WTC11 (cell line): ENCODE measurements around the gene FCSK. TPM values are rescaled to one million over a fixed set of nuclear protein-coding genes. Genes with fewer than 3 reads are reported as not detected.

Source experiments
- ATAC-seq: fragments of 200-7000 bp; cut with Tn5 transposase; 2 replicates; pipeline ENCODE4 v1.10.0; 2021; ENCODE audit warnings: mild to moderate bottlenecking, moderate library complexity
- CTCF ChIA-PET: fragments of 300-600 bp; sonication (Branson Sonifier 250); formaldehyde crosslinking; loops from one replicate; lab custom pipeline; 2021; ENCODE audit warnings: antibody characterized with exemption; lab: Charles Lee
- POLR2A ChIA-PET: fragments of 350-600 bp; sonication (Branson Sonifier 250); formaldehyde crosslinking; loops from one replicate; lab custom pipeline; 2021; ENCODE audit warnings: antibody characterized with exemption; lab: Charles Lee
- DNase-seq: peaks from one replicate; pipeline ENCODE4 v3.0.0; 2021; ENCODE audit warnings: low spot score
- H3K27ac Mint-ChIP-seq: 2 replicates; pipeline ENCODE4 v1.8.0; 2021; ENCODE audit warnings: mixed read lengths
- H3K27me3 Mint-ChIP-seq: 2 replicates; pipeline ENCODE4 v1.8.0; 2021; ENCODE audit warnings: low read depth, mild to moderate bottlenecking, moderate library complexity, mixed read lengths
- H3K36me3 Mint-ChIP-seq: 2 replicates; pipeline ENCODE4 v1.8.0; 2021; ENCODE audit warnings: mixed read lengths
- H3K4me1 Mint-ChIP-seq: 2 replicates; pipeline ENCODE4 v1.8.0; 2022; ENCODE audit warnings: mixed read lengths
- H3K4me3 Mint-ChIP-seq: 2 replicates; pipeline ENCODE4 v1.8.0; 2021; ENCODE audit warnings: mild to moderate bottlenecking, moderate library complexity, mixed read lengths
- H3K9me3 Mint-ChIP-seq: 2 replicates; pipeline ENCODE4 v1.8.0; 2021; ENCODE audit warnings: mixed read lengths
- JUN ChIP-seq: sonication (generic); formaldehyde crosslinking; IDR thresholded peaks from 2 replicates; pipeline ENCODE4 v1.8.0; 2023; ENCODE audit warnings: mild to moderate bottlenecking, missing genetic modification reagents
- RORB ChIP-seq: fragments of 250-450 bp; sonication (Bioruptor Pico); IDR thresholded peaks from 2 replicates; pipeline ENCODE4 v1.9.0; 2021; ENCODE audit warnings: mild to moderate bottlenecking
- TCF7 ChIP-seq: sonication (generic); formaldehyde crosslinking; IDR thresholded peaks from 2 replicates; pipeline ENCODE4 v1.8.0; 2022; ENCODE audit warnings: mild to moderate bottlenecking, low read depth, missing genetic modification reagents, moderate library complexity
- total RNA-seq: library from RNA; stranded (reverse); gene quantifications from 3 replicates; pipeline ENCODE4 v1.2.3, GENCODE V29; 2021
- TF ChIP-seq, protein P1 (sequence below): fragments of 250-450 bp; sonication (Bioruptor Pico); IDR thresholded peaks from 2 replicates; pipeline ENCODE4 v2.1.2; 2022; ENCODE audit warnings: mild to moderate bottlenecking, moderate library complexity
- TF ChIP-seq, protein P2 (sequence below): sonication (generic); formaldehyde crosslinking; IDR thresholded peaks from 2 replicates; pipeline ENCODE4 v1.8.0; 2022; ENCODE audit warnings: mild to moderate bottlenecking, missing genetic modification reagents

The FCSK gene
- total RNA-seq, 1 experiment from 2014 or later: 10.6 TPM

DNA sequence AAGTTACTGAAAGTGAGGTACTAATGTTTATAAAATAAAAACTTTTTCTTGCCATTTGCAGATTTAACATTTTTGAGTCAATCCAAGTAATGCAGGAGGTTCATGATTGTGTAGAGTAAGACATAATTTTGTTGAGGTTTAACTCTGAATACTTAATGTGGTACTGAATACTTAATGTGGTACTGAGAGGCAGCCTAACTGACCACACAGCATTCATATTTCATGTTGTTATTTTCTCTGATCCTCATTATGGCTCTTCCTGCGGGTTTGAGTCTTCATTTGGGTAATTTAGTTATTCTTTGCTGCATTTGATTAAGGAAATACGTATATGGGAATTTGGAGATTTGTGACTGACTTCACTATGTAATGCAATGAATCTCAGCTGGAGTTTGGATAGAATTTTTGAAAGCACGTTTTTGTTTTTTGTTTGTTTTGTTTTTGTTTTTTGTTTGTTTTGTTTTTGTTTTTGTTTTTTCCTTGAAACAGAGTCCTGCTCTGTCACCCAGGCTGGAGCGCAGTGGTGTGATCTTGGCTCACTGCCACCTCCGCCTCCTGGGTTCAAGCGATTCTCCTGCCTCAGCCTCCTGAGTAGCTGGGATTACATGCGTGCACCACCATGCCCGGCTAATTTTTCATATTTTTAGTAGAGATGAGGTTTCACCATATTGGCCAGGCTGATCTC is 73.1 kb downstream of the FCSK start:
- no peak for DNase-seq
- Mint-ChIP-seq H3K27me3 (no peaks in the 10 kb centered on the region), H3K4me1 (peaks cover 34% of the 10 kb centered on the region), H3K27ac (peak overlapping the region; percentile 64)
- POLR2A ChIA-PET: interaction anchor here (1.1 kb wide), 1 partner anchor 146 kb away, joined by 3 read pairs; no protein-coding TSS in a partner anchor
- TF ChIP-seq JUN (CRISPR knock-in tag): no peak
- TF ChIP-seq RORB: no peak
- TF ChIP-seq, all 79 proteins: peak for 0
- no peak for ATAC-seq
- CTCF ChIA-PET: no interaction called here
- peak overlapping the region; percentile 62 for H3K4me3 Mint-ChIP-seq
- no peaks in the 10 kb centered on the region for H3K9me3 Mint-ChIP-seq
- H3K36me3 Mint-ChIP-seq: peaks cover 70% of the 10 kb centered on the region

DNA sequence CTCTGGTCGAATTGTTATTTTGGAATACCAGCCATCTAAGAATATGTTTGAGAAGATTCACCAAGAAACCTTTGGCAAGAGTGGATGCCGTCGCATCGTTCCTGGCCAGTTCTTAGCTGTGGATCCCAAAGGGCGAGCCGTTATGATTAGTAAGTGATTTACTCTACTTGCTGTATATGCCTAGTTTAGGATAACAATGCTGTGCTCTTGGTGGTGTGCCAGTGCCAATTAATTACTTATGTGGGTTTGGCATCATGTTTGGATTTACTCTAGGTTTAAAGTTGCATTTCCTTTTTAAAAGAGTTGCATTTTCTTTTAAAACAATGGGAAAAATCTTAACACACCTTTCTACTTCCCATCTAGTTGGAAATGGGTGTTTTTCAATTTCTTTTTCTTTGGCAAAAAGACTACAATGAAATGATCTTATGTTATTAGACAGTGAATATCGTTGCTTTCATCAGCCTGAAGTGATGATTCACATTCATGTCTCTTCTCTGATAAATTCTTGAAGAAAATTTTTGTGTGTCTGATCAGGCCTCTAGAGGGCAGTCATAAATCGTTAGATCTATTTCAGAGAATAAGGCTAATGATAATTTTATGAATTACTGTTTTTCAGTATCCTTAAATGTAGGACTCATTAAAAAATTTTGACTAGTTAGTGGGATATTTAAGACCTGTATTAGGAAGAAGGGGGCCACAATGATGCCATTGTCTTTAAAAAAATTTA is 74.8 kb downstream of the FCSK start:
- Mint-ChIP-seq H3K4me1 (peaks cover 31% of the 10 kb centered on the region), H3K9me3 (no peaks in the 10 kb centered on the region), H3K27ac (peak overlapping the region; percentile 63), H3K4me3 (no peak overlapping the region), H3K36me3 (peaks cover 82% of the 10 kb centered on the region), H3K27me3 (no peaks in the 10 kb centered on the region)
- no peak for TF ChIP-seq TCF7 (CRISPR knock-in tag)
- TF ChIP-seq, protein P1, sequence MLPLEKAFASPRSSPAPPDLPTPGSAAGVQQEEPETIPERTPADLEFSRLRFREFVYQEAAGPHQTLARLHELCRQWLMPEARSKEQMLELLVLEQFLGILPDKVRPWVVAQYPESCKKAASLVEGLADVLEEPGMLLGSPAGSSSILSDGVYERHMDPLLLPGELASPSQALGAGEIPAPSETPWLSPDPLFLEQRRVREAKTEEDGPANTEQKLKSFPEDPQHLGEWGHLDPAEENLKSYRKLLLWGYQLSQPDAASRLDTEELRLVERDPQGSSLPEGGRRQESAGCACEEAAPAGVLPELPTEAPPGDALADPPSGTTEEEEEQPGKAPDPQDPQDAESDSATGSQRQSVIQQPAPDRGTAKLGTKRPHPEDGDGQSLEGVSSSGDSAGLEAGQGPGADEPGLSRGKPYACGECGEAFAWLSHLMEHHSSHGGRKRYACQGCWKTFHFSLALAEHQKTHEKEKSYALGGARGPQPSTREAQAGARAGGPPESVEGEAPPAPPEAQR (CRISPR knock-in tag): no peak
- TF ChIP-seq, protein P2, sequence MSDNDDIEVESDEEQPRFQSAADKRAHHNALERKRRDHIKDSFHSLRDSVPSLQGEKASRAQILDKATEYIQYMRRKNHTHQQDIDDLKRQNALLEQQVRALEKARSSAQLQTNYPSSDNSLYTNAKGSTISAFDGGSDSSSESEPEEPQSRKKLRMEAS (CRISPR knock-in tag): no peak
- ChIA-PET CTCF (interaction anchor here (0.6 to 0.7 kb wide), 2 partner anchors 50 to 703 kb away, joined by 3 to 4 read pairs; no protein-coding TSS in a partner anchor), POLR2A (no interaction called here)
- ATAC-seq: no peak
- no peak for DNase-seq

Other genes with a start within 250 kb of the FCSK start
- gene EXOSC6, start 202.7 kb upstream of the FCSK start, total RNA-seq: 26.0 to 27.6 TPM (median 27.3 TPM) in 3 replicates
- gene AARS1, start 165.1 kb upstream of the FCSK start, total RNA-seq: 174 to 214 TPM (median 174 TPM) in 3 replicates
- 34.3 to 38.4 TPM (median 36.1 TPM) in 3 replicates for gene DDX19B, start 155.4 kb upstream of the FCSK start, total RNA-seq
- gene DDX19A, start 107.7 kb upstream of the FCSK start, total RNA-seq: 42.0 to 47.0 TPM (median 43.7 TPM) in 3 replicates
- gene ST3GAL2, start 15.5 kb upstream of the FCSK start, total RNA-seq: 46.0 to 49.4 TPM (median 46.2 TPM) in 3 replicates
- gene COG4, start 69.0 kb downstream of the FCSK start, total RNA-seq: 56.6 to 65.6 TPM (median 61.8 TPM) in 3 replicates
- gene SF3B3, start 69.2 kb downstream of the FCSK start, total RNA-seq: 423 to 475 TPM (median 430 TPM) in 3 replicates
- gene IL34, start 192.0 kb downstream of the FCSK start, total RNA-seq: 6.0 to 8.8 TPM (median 7.5 TPM) in 3 replicates
- gene MTSS2, start 231.5 kb downstream of the FCSK start, total RNA-seq: 28.3 to 34.9 TPM (median 31.2 TPM) in 3 replicates